ENCODE data around the gene MARS1. TPM values are rescaled to one million over a fixed set of nuclear protein-coding genes. Genes with fewer than 3 reads are reported as not detected.
"Not testable (repeated sequence)": the region's sequence is repeated elsewhere in the genome, so short reads cannot be mapped to it uniquely, and the experiment has no call there.

The MARS1 gene
- total RNA-seq, 4 donors from 2014 or later = 29.1 to 160 (median 76.8) TPM

DNA sequence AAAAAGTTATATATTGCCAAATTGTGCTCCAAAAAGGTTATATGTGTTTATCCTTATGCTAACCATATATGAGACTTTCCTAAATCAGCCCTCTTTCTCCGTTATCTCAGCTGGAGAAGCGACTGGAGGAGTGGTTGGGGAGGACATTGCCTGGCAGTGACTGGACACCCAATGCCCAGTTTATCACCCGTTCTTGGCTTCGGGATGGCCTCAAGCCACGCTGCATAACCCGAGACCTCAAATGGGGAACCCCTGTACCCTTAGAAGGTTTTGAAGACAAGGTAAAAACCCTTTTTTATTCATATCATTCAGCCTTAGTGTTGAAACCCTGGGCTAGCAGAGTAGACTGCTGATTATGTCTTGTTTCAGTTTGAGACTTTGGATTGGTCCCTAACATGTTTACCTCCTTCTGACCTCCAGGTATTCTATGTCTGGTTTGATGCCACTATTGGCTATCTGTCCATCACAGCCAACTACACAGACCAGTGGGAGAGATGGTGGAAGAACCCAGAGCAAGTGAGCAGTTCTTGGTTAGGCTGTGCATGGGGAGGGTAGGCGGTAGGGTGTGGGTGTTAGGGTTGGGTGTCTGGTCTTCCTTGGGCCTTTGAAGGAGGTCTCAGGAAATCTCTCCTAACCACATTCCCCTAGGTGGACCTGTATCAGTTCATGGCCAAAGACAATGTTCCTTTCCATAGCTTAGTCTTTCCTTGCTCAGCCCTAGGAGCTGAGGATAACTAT is 23.9 kb downstream of the MARS1 start:
- Histone ChIP-seq H3K9me3 (no peaks in the 10 kb centered on the region), H3K4me1 (no peaks in the 10 kb centered on the region), H3K27ac (no peak overlapping the region), H3K27me3 (no peaks in the 10 kb centered on the region), H3K36me3 (no peaks in the 10 kb centered on the region), H3K4me3 (no peak overlapping the region)
- intact Hi-C loops (cut with DNase I; ENCODE audit: low total_unique reads) = no loop called here
- no peak for DNase-seq
- TF ChIP-seq, protein P1, sequence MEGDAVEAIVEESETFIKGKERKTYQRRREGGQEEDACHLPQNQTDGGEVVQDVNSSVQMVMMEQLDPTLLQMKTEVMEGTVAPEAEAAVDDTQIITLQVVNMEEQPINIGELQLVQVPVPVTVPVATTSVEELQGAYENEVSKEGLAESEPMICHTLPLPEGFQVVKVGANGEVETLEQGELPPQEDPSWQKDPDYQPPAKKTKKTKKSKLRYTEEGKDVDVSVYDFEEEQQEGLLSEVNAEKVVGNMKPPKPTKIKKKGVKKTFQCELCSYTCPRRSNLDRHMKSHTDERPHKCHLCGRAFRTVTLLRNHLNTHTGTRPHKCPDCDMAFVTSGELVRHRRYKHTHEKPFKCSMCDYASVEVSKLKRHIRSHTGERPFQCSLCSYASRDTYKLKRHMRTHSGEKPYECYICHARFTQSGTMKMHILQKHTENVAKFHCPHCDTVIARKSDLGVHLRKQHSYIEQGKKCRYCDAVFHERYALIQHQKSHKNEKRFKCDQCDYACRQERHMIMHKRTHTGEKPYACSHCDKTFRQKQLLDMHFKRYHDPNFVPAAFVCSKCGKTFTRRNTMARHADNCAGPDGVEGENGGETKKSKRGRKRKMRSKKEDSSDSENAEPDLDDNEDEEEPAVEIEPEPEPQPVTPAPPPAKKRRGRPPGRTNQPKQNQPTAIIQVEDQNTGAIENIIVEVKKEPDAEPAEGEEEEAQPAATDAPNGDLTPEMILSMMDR (IDR thresholded peaks at IDR 0.05) = no peak
- no peak for TF ChIP-seq POLR2A (IDR thresholded peaks at IDR 0.05)

DNA sequence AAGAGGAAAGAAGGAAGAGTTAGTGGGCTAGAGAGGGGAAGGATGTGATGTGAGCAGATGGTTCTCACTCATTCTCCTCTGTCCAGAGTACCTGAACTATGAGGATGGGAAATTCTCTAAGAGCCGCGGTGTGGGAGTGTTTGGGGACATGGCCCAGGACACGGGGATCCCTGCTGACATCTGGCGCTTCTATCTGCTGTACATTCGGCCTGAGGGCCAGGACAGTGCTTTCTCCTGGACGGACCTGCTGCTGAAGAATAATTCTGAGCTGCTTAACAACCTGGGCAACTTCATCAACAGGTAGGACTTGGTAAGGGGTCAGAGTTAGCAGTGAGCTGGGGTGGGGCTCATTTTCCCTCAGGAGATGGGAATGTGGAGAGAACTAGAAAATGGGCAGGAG is 24.8 kb downstream of the MARS1 start:
- TF ChIP-seq, protein P1 (IDR thresholded peaks at IDR 0.05) = no peak
- TF ChIP-seq POLR2A (IDR thresholded peaks at IDR 0.05) = no peak
- no peak overlapping the region for H3K4me3 ChIP-seq
- H3K36me3 ChIP-seq = no peaks in the 10 kb centered on the region
- H3K27me3 ChIP-seq = no peaks in the 10 kb centered on the region
- intact Hi-C loops (cut with DNase I; ENCODE audit: low total_unique reads) = no loop called here
- DNase-seq = no peak
- H3K9me3 ChIP-seq = no peaks in the 10 kb centered on the region
- no peak overlapping the region for H3K27ac ChIP-seq
- no peaks in the 10 kb centered on the region for H3K4me1 ChIP-seq

DNA sequence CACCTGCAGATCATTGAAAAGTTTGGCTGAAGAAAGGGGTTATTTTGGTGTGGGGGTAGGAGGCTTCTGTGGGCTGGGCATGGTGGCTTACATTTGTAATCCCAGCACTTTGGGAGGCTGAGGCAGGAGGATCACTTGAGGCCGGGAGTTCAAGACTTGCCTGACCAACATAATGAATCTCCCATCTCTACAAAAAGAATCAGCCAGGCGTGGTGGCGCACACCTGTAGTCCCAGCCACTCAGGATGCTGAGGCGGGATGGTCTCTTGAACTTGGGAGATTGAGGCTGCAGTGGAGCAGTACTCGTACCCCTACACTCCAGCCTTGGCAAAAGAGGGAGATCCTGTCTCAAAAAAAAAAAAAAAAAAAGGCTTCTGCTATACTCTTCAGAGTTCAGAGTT is 25.4 kb downstream of the MARS1 start:
- H3K36me3 ChIP-seq = no peaks in the 10 kb centered on the region
- no peak overlapping the region for H3K4me3 ChIP-seq
- TF ChIP-seq, protein P1 (IDR thresholded peaks at IDR 0.05) = no peak
- TF ChIP-seq POLR2A (IDR thresholded peaks at IDR 0.05) = no peak
- no peaks in the 10 kb centered on the region for H3K27me3 ChIP-seq
- intact Hi-C loops (cut with DNase I; ENCODE audit: low total_unique reads) = no loop called here
- H3K4me1 ChIP-seq = no peaks in the 10 kb centered on the region
- no peaks in the 10 kb centered on the region for H3K9me3 ChIP-seq
- DNase-seq = no peak
- no peak overlapping the region for H3K27ac ChIP-seq

DNA sequence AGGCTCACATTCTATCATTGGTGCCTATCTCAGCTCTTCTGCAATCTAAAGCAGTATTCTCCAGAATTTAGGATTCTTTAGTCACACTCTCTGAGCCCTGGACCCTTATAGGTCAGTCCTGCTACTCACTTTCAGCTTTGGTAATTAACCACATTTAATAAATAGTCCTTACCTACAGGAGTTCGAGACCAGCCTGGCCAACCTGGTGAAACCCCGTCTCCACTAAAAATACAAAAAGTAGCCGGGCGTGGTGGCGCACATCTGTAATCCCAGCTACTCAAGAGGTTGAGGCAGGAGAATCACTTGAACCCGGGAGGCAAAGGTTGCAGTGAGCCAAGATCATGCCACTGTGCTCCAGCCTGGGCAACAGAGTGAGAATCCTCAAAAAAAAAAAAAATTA is 25.8 kb downstream of the MARS1 start:
- intact Hi-C loops (cut with DNase I; ENCODE audit: low total_unique reads); H3K36me3 ChIP-seq: not testable (repeated sequence)

DNA sequence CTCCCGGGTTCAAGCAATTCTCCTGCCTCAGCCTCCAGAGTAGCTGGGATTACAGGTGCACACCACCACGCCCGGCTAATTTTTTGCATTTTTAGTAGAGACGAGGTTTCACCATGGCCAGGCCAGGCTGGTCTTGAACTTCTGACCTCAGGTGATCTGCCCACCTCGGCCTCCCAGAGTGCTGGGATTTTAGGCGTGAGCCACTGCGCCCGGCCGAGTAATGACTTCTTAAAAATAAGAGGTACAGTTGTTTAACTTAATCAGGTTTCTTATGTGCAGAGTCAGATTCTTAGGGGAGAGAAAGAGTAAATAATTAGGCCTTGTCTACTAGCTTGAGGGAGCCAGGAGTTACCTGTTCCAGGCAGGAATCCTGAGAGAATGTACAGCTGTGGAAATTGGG is 26.4 kb downstream of the MARS1 start:
- intact Hi-C loops (cut with DNase I; ENCODE audit: low total_unique reads); H3K27ac ChIP-seq; H3K27me3 ChIP-seq; DNase-seq; H3K9me3 ChIP-seq; H3K4me1 ChIP-seq; H3K36me3 ChIP-seq; H3K4me3 ChIP-seq: not testable (repeated sequence)

More for the DNA sequence above, 25.8 kb downstream of the MARS1 start:
- H3K27me3 ChIP-seq, H3K4me3 ChIP-seq, H3K4me1 ChIP-seq, H3K27ac ChIP-seq, DNase-seq, H3K9me3 ChIP-seq: not testable (repeated sequence)

DNA sequence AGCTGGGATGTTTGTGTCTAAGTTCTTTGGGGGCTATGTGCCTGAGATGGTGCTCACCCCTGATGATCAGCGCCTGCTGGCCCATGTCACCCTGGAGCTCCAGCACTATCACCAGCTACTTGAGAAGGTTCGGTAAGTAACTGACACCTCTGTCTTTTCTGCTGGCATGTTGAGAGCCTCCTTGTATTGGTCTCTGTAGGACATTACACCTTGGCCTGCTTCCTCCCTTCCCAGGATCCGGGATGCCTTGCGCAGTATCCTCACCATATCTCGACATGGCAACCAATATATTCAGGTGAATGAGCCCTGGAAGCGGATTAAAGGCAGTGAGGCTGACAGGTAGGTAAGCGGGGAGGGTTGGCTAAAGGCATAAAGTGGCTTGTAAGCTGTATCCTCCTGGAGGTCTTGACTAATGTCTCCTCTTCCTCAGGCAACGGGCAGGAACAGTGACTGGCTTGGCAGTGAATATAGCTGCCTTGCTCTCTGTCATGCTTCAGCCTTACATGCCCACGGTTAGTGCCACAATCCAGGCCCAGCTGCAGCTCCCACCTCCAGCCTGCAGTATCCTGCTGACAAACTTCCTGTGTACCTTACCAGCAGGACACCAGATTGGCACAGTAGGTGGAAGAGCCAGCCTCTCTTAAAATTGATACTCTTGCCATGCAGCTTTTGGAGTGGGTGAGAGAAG is 27.0 kb downstream of the MARS1 start:
- Histone ChIP-seq H3K4me1 (peaks cover 2 to 8% of the 10 kb centered on the region in 2 donors), H3K4me3 (no peak overlapping the region), H3K9me3 (no peaks in the 10 kb centered on the region), H3K36me3 (no peaks in the 10 kb centered on the region), H3K27ac (no peak overlapping the region), H3K27me3 (no peaks in the 10 kb centered on the region)
- TF ChIP-seq, protein P1 (IDR thresholded peaks at IDR 0.05) = no peak
- TF ChIP-seq POLR2A (IDR thresholded peaks at IDR 0.05) = no peak
- intact Hi-C loops (cut with DNase I; ENCODE audit: low total_unique reads) = no loop called here
- DNase-seq = no peak

Measured in uterus (tissue), 4 donors.